H1 (cell line): ENCODE results near the gene GTPBP6. TPM values are rescaled to one million over a fixed set of nuclear protein-coding genes. Genes with fewer than 3 reads are reported as not detected.
A peak's percentile ranks its signal among the peaks of the same experiment; 100 is the strongest.

ENCODE experiments used
- CTCF ChIA-PET: fragments of 300-600 bp; sonication (Branson Sonifier 250); formaldehyde crosslinking; loops from one replicate; lab custom pipeline; 2021; ENCODE audit not compliant: partially characterized antibody; lab: Charles Lee
- POLR2A ChIA-PET: fragments of 300-600 bp; sonication (Branson Sonifier 250); formaldehyde crosslinking; loops from one replicate; lab custom pipeline; 2021; ENCODE audit warnings: inconsistent platforms; ENCODE audit not compliant: partially characterized antibody; lab: Charles Lee
- DNase-seq, 2 experiments: peaks; one replicate each; pipeline versions ENCODE4 v3.0.0 to v3.0.0-alpha.2; 2010 to 2022; ENCODE audit warnings: low spot score in 2 of 2, low read depth in 1 of 2, mixed read lengths in 1 of 2
- FAIRE-seq: peaks from 2 replicates; lab custom pipeline; 2011; peaks lifted over from hg19 to GRCh38; lab: Jason Lieb, UNC
- H2AFZ ChIP-seq: 2 replicates; pipeline ENCODE4 v1.8.1; 2012; ENCODE audit warnings: low read length, inconsistent platforms
- H2AK5ac ChIP-seq: 2 replicates; pipeline ENCODE4 v1.6.1; 2013; ENCODE audit warnings: low read depth, low read length
- H2BK120ac ChIP-seq: replicated peaks from 2 replicates; pipeline ENCODE3; 2013; ENCODE audit warnings: low read depth, low read length, inconsistent platforms
- H2BK12ac ChIP-seq: 2 replicates; pipeline ENCODE4 v1.6.1; 2013; ENCODE audit warnings: low read depth, low read length
- H2BK15ac ChIP-seq: 2 replicates; pipeline ENCODE4 v1.6.1; 2013; ENCODE audit warnings: low read length
- H2BK20ac ChIP-seq: 2 replicates; pipeline ENCODE4 v1.6.1; 2013; ENCODE audit warnings: low read length
- H2BK5ac ChIP-seq: 2 replicates; pipeline ENCODE4 v1.6.1; 2013; ENCODE audit warnings: low read depth, low read length
- H3K14ac ChIP-seq: 2 replicates; pipeline ENCODE4 v1.6.1; 2013; ENCODE audit warnings: inconsistent platforms; ENCODE audit not compliant: insufficient read length
- H3K18ac ChIP-seq: 2 replicates; pipeline ENCODE4 v1.6.1; 2013; ENCODE audit warnings: low read length; ENCODE audit errors: extremely low read depth
- H3K23ac ChIP-seq: 2 replicates; pipeline ENCODE4 v1.6.1; 2013; ENCODE audit warnings: inconsistent platforms; ENCODE audit not compliant: insufficient read length
- H3K23me2 ChIP-seq: 2 replicates; pipeline ENCODE4 v1.6.1; 2013; ENCODE audit warnings: low read depth, low read length
- H3K27ac ChIP-seq: 2 replicates; pipeline ENCODE4 v1.6.1; 2011; ENCODE audit warnings: low read depth, low read length, inconsistent platforms
- H3K27me3 ChIP-seq, 4 experiments: replicated peaks in 1 of 4; 1 replicate in 1 of 4; 2 replicates in 3 of 4; pipeline versions ENCODE4 v1.6.1 to v1.8.1; 2011 to 2013; ENCODE audit warnings: low read length in 3 of 4, mild to moderate bottlenecking in 3 of 4, inconsistent platforms in 2 of 4, mixed read lengths in 2 of 4, moderate library complexity in 1 of 4; ENCODE audit not compliant: control insufficient read depth in 3 of 4, insufficient read depth in 3 of 4; ENCODE audit errors: extremely low read depth in 1 of 4
- H3K36me3 ChIP-seq, 4 experiments: 2 replicates each; pipeline versions ENCODE4 v1.6.1 to v1.8.1; 2011 to 2013; ENCODE audit warnings: mild to moderate bottlenecking in 4 of 4, low read length in 3 of 4, moderate library complexity in 2 of 4, control low read depth in 1 of 4, inconsistent platforms in 1 of 4; ENCODE audit not compliant: insufficient read depth in 4 of 4, control insufficient read depth in 2 of 4
- H3K4ac ChIP-seq: replicated peaks from 2 replicates; pipeline ENCODE3; 2013; ENCODE audit warnings: low read length, low read depth, mixed read lengths, inconsistent platforms; ENCODE audit not compliant: insufficient read length
- H3K4me1 ChIP-seq, 4 experiments: replicated peaks in 1 of 4; 1 replicate in 1 of 4; 2 replicates in 3 of 4; pipeline versions ENCODE4 v1.6.1 to v1.8.1; 2011 to 2013; ENCODE audit warnings: low read length in 3 of 4, inconsistent platforms in 2 of 4, mixed read lengths in 1 of 4; ENCODE audit not compliant: insufficient read depth in 4 of 4, control insufficient read depth in 3 of 4
- H3K4me2 ChIP-seq, 2 experiments: 2 replicates each; pipeline versions ENCODE4 v1.6.1 to v1.8.1; 2011 to 2013; ENCODE audit warnings: low read depth in 2 of 2, low read length in 2 of 2, control low read depth in 1 of 2, inconsistent platforms in 1 of 2, mild to moderate bottlenecking in 1 of 2; ENCODE audit not compliant: insufficient read depth in 1 of 2
- H3K4me3 ChIP-seq, 4 experiments: fragments of 200-600, 300-600 bp in 1 of 4; sonication (generic), shearing (Covaris generic), sonication (Bioruptor Twin) in 1 of 4; 2 replicates each; pipeline versions ENCODE4 v1.5.1 to v1.8.1; 2011 to 2016; ENCODE audit warnings: low read length in 4 of 4, low read depth in 3 of 4, control low read depth in 2 of 4, inconsistent platforms in 2 of 4, mild to moderate bottlenecking in 2 of 4, mixed read lengths in 1 of 4, moderate library complexity in 1 of 4; ENCODE audit not compliant: insufficient read depth in 2 of 4; ENCODE audit errors: extremely low read depth in 1 of 4
- H3K56ac ChIP-seq: replicated peaks from 2 replicates; pipeline ENCODE3; 2013; ENCODE audit warnings: low read depth, mild to moderate bottlenecking, mixed read lengths, low read length, inconsistent platforms; ENCODE audit not compliant: insufficient read length
- H3K79me1 ChIP-seq: 2 replicates; pipeline ENCODE4 v1.6.1; 2013; ENCODE audit warnings: low read depth, low read length, control low read depth
- H3K79me2 ChIP-seq, 2 experiments: 2 replicates each; pipeline versions ENCODE4 v1.6.1 to v1.8.1; 2012 to 2013; ENCODE audit warnings: low read length in 2 of 2, mild to moderate bottlenecking in 2 of 2, inconsistent platforms in 1 of 2; ENCODE audit not compliant: insufficient read depth in 2 of 2, control insufficient read depth in 1 of 2
- H3K9ac ChIP-seq, 4 experiments: replicated peaks in 1 of 4; 1 replicate in 1 of 4; 2 replicates in 3 of 4; pipeline versions ENCODE4 v1.6.1 to v1.8.1; 2011 to 2013; ENCODE audit warnings: low read depth in 3 of 4, low read length in 3 of 4, control low read depth in 2 of 4, mild to moderate bottlenecking in 2 of 4, moderate library complexity in 2 of 4, inconsistent platforms in 1 of 4; ENCODE audit errors: extremely low read depth in 1 of 4
- H3K9me3 ChIP-seq, 2 experiments: 2 replicates each; pipeline versions ENCODE4 v1.6.1 to v1.8.1; 2012 to 2013; ENCODE audit warnings: mild to moderate bottlenecking in 2 of 2, moderate library complexity in 2 of 2, control low read depth in 1 of 2, inconsistent platforms in 1 of 2, low read depth in 1 of 2, low read length in 1 of 2, mixed read lengths in 1 of 2; ENCODE audit not compliant: insufficient read depth in 2 of 2
- H4K20me1 ChIP-seq, 2 experiments: replicated peaks in 1 of 2; 2 replicates each; pipeline versions ENCODE3 to v1.8.1; 2011 to 2013; ENCODE audit warnings: inconsistent platforms in 2 of 2, low read length in 2 of 2, mild to moderate bottlenecking in 1 of 2; ENCODE audit not compliant: insufficient read depth in 2 of 2, control insufficient read depth in 1 of 2
- H4K5ac ChIP-seq: 2 replicates; pipeline ENCODE4 v1.6.1; 2013; ENCODE audit warnings: low read length, low read depth, mixed read lengths, inconsistent platforms; ENCODE audit not compliant: insufficient read length
- H4K8ac ChIP-seq: 2 replicates; pipeline ENCODE4 v1.8.0; 2013; ENCODE audit warnings: mild to moderate bottlenecking, moderate library complexity, low read length, inconsistent platforms; ENCODE audit not compliant: insufficient read depth; ENCODE audit errors: extremely low read depth
- H4K91ac ChIP-seq: replicated peaks from 2 replicates; pipeline ENCODE3; 2013; ENCODE audit warnings: low read length, mixed read lengths, inconsistent platforms; ENCODE audit not compliant: insufficient read length
- EP300 ChIP-seq, 2 experiments: IDR thresholded peaks; 1 replicate in 1 of 2; 2 replicates in 1 of 2; pipeline ENCODE4 v1.6.1; 2011 to 2012; ENCODE audit warnings: low read depth in 2 of 2, low read length in 2 of 2, mild to moderate bottlenecking in 2 of 2, borderline replicate concordance in 1 of 2, inconsistent platforms in 1 of 2, moderate library complexity in 1 of 2
- GABPA ChIP-seq: IDR thresholded peaks from 2 replicates; pipeline ENCODE4 v1.6.1; 2011; ENCODE audit warnings: mild to moderate bottlenecking, low read length, moderate library complexity, borderline replicate concordance; ENCODE audit not compliant: insufficient read depth
- RBBP5 ChIP-seq: IDR thresholded peaks from 2 replicates; pipeline ENCODE4 v1.7.1; 2012; ENCODE audit warnings: low read depth, mild to moderate bottlenecking, inconsistent platforms, low read length, moderate library complexity, borderline replicate concordance
- WGBS, 2 experiments: shearing (Covaris generic) in 1 of 2; methylation state at CpG; one replicate each; pipeline versions ENCODE4 v1.1.6 to v1.1.7; 2013 to 2015; ENCODE audit warnings: low lambda C conversion rate in 2 of 2, mixed read lengths in 2 of 2, inconsistent platforms in 1 of 2, low coverage in 1 of 2, missing lambda C conversion rate in 1 of 2; ENCODE audit not compliant: insufficient replicate concordance in 2 of 2, insufficient coverage in 1 of 2, insufficient read length in 1 of 2; ENCODE audit errors: extremely low coverage in 1 of 2, missing lambda C conversion rate in 1 of 2; 5-methylcytosine and 5-hydroxymethylcytosine counted together
- polyA plus RNA-seq, 7 experiments: library from polyadenylated mRNA; depleted of rRNA in 3 of 7; stranded (reverse) in 5 of 7; unstranded in 2 of 7; fragments of >200 nt in 5 of 7; fragments of 200-250 nt in 2 of 7; gene quantifications; 1 replicate in 5 of 7; 2 replicates in 1 of 7; 4 replicates in 1 of 7; pipeline versions ENCODE4 v1.2.1 to v1.2.3, GENCODE V29; 2011 to 2013; ENCODE audit warnings: missing spikeins in 2 of 7, mixed read lengths in 2 of 7
- total RNA-seq: library from RNA; stranded (reverse); fragmentation: NEBNext Ultra II Directional; extraction: Animal tissue kit (Norgen Biotek cat#: 25700); gene quantifications from 2 replicates; pipeline ENCODE4 v1.2.1, GENCODE V29; 2021

The GTPBP6 gene
- total and polyA plus RNA-seq, 2 of the 8 experiments (the other 6 are each of a cell fraction or from before 2014, with no cell fraction given): 33.9 to 57.1 TPM

GRCh38 chrX:267771-268261, 50.8 kb downstream of the GTPBP6 start:
- Histone ChIP-seq H3K4me2 (peak overlapping the region in 1 of 2 experiments; percentile 55; a peak in 3 of 4 replicates), H2BK15ac (0 out of 2 replicates have a peak overlapping the region, but pooled peaks have one; percentile 46), H3K4me1 (peaks cover 0 to 5% (median under 1%) of the 10 kb centered on the region in 4 experiments; a peak in 3 of 7 replicates), H3K9ac (no peak overlapping the region), H3K9me3 (no peaks in the 10 kb centered on the region), H2AK5ac (no peak overlapping the region), H3K14ac (no peak overlapping the region), H2BK5ac (peak overlapping the region; percentile 35; the same call in 1 of the 2 replicates), H2BK12ac (peak overlapping the region; percentile 39; the same call in 1 of the 2 replicates), H3K23me2 (no peaks in the 10 kb centered on the region; the same call in 1 of the 2 replicates), H3K18ac (no peak overlapping the region; the same call in 1 of the 2 replicates), H3K27me3 (no peaks in the 10 kb centered on the region), H4K91ac (no peak overlapping the region), H3K79me1 (no peaks in the 10 kb centered on the region), H4K8ac (no peak overlapping the region), H2BK120ac (no peak overlapping the region), H4K5ac (no peak overlapping the region), H3K4ac (peak overlapping the region; percentile 23), H3K56ac (no peak overlapping the region), H2BK20ac (no peak overlapping the region), H4K20me1 (no peaks in the 10 kb centered on the region), H3K79me2 (no peaks in the 10 kb centered on the region), H3K36me3 (no peaks in the 10 kb centered on the region), H3K4me3 (peak overlapping the region in 1 of 4 experiments; percentile 39; a peak in 3 of 8 replicates), H2AFZ (no peak overlapping the region), H3K27ac (no peak overlapping the region), H3K23ac (no peak overlapping the region)
- 75% methylated on average over 30 of the region's 33 CpGs; no CpG with 5 or more reads in 1 of the 2 experiments for WGBS, 2 experiments
- no peak for DNase-seq
- ChIA-PET CTCF (no interaction called here), POLR2A (no interaction called here)
- FAIRE-seq: no peak
- TF ChIP-seq RBBP5: no peak
- TF ChIP-seq EP300 (IDR thresholded peaks at IDR 0.05; ENCODE audit: borderline replicate concordance in 1 of 2, low read depth in 2 of 2, low read length in 2 of 2): no peak
- TF ChIP-seq GABPA: no peak
